Loucy (cell line): ENCODE data around the gene KIAA1614.

Experiments used
- EZH2phosphoT487 ChIP-seq: fragments of 200-600 bp; IDR thresholded peaks from 2 replicates; pipeline ENCODE4 v1.6.1; 2018; ENCODE audit warnings: antibody characterized with exemption, mild to moderate bottlenecking, moderate library complexity, borderline replicate concordance
- TF ChIP-seq, protein P1 (sequence below): fragments of 200-600 bp; sonication (generic); conservative IDR thresholded peaks from 2 replicates; pipeline ENCODE4 v1.5.1; 2014; ENCODE audit warnings: mild to moderate bottlenecking, antibody characterized with exemption, low read length

DNA sequence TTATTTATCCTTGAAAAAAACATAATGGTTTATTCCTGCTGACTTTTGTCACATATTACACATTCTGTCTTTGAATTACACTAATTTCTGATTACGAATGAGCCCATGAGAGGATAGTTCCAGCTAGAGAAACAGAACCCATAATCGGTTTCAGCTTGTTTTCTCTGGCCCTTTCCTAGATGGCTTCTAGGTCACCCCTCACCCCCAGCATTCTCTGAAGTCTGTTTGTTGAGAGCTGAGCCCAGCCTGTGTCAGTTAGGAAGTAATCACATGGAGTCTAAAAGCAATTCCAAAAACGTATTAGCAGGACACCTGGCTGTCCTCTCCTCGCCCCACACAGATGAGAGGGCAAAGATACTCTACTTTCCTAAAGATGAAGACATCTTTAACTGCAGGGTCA, 48.9 kb downstream of the KIAA1614 start:
- TF ChIP-seq, protein P1, sequence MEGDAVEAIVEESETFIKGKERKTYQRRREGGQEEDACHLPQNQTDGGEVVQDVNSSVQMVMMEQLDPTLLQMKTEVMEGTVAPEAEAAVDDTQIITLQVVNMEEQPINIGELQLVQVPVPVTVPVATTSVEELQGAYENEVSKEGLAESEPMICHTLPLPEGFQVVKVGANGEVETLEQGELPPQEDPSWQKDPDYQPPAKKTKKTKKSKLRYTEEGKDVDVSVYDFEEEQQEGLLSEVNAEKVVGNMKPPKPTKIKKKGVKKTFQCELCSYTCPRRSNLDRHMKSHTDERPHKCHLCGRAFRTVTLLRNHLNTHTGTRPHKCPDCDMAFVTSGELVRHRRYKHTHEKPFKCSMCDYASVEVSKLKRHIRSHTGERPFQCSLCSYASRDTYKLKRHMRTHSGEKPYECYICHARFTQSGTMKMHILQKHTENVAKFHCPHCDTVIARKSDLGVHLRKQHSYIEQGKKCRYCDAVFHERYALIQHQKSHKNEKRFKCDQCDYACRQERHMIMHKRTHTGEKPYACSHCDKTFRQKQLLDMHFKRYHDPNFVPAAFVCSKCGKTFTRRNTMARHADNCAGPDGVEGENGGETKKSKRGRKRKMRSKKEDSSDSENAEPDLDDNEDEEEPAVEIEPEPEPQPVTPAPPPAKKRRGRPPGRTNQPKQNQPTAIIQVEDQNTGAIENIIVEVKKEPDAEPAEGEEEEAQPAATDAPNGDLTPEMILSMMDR = no peak
- no peak for TF ChIP-seq EZH2phosphoT487
